Measurements from ENCODE around the gene RALGPS1. TPM values are rescaled to one million over a fixed set of nuclear protein-coding genes. Genes with fewer than 3 reads are reported as not detected.
A peak's percentile ranks its signal among the peaks of the same experiment; 100 is the strongest.

RALGPS1 gene
- polyA plus RNA-seq, 1 of the 3 experiments (the other 2 are of a cell fraction): 3.9 TPM

DNA sequence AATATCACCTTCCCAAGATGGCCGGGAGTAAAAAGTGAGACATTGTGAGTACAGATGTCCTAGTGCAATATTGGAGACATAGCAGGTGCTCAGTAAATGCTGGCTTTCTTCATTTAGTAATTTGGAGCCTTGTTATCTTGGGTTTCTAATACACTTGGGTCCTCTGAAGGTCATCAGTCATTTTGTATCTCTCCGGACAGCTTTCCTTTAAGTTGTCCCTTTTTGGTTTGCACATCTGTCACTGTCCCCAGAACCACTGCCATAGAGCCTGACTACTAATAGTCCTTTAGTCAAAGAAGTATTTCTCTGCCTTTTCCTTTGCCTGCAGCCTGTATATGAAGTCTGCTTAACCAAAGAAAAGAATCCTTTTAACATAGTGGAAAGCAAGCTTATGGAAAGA lies 215.7 kb downstream of the RALGPS1 start:
- Histone ChIP-seq H3K79me2 (ENCODE audit: insufficient read depth) (no peaks in the 10 kb centered on the region), H4K20me1 (ENCODE audit: insufficient read depth) (no peaks in the 10 kb centered on the region), H3K4me3 (ENCODE audit: low read depth in 2 of 2, low read length in 1 of 2) (no peak overlapping the region), H3K4me2 (no peak overlapping the region), H2AFZ (ENCODE audit: low read depth) (no peak overlapping the region), H3F3A (replicated peaks; ENCODE audit: insufficient read depth) (no peaks in the 10 kb centered on the region), H3K27ac (ENCODE audit: low read depth in 2 of 2, low read length in 1 of 2) (peak overlapping the region in 1 of 2 experiments; percentile 82; a peak in 1 of 4 replicates), H3K4me1 (ENCODE audit: control insufficient read depth in 1 of 2, insufficient read depth in 2 of 2, low read depth in 1 of 2, low read length in 1 of 2) (peaks cover 14 to 46% of the 10 kb centered on the region in 2 experiments; a peak in 3 of 4 replicates), H3K27me3 (ENCODE audit: insufficient read depth) (no peaks in the 10 kb centered on the region), H3K9ac (no peak overlapping the region), H3K9me2 (no peaks in the 10 kb centered on the region), H3K9me3 (no peaks in the 10 kb centered on the region), H3K36me3 (replicated peaks in 1 of 2; ENCODE audit: control insufficient read depth in 1 of 2, insufficient read depth in 2 of 2, low read length in 1 of 2) (no peaks in the 10 kb centered on the region)
- TF ChIP-seq, protein P1, sequence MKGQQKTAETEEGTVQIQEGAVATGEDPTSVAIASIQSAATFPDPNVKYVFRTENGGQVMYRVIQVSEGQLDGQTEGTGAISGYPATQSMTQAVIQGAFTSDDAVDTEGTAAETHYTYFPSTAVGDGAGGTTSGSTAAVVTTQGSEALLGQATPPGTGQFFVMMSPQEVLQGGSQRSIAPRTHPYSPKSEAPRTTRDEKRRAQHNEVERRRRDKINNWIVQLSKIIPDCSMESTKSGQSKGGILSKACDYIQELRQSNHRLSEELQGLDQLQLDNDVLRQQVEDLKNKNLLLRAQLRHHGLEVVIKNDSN (IDR thresholded peaks at IDR 0.05; ENCODE audit: borderline replicate concordance, low read depth): no peak
- TF ChIP-seq GABPA (IDR thresholded peaks at IDR 0.05; ENCODE audit: low read depth) (no peak), RFX5 (IDR thresholded peaks at IDR 0.05; ENCODE audit: low read length) (no peak), FOXM1 (IDR thresholded peaks at IDR 0.05; ENCODE audit: low read depth) (no peak), TEAD4 (IDR thresholded peaks at IDR 0.05; ENCODE audit: borderline replicate concordance, insufficient read depth) (no peak)
- TF ChIP-seq, protein P2, sequence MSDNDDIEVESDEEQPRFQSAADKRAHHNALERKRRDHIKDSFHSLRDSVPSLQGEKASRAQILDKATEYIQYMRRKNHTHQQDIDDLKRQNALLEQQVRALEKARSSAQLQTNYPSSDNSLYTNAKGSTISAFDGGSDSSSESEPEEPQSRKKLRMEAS (IDR thresholded peaks at IDR 0.05; ENCODE audit: low read depth): no peak
- CTCF ChIA-PET: interaction anchor here (0.7 to 2.2 kb wide), 8 partner anchors 9 to 190 kb away, joined by 3 to 10 read pairs (median 3); partner anchors contain the start of gene ANGPTL2
- DNase-seq: no peak
- WGBS (ENCODE audit: low lambda C conversion rate): 94% methylated on average over 2 of the region's 2 CpGs
- POLR2A ChIA-PET: no interaction called here

DNA sequence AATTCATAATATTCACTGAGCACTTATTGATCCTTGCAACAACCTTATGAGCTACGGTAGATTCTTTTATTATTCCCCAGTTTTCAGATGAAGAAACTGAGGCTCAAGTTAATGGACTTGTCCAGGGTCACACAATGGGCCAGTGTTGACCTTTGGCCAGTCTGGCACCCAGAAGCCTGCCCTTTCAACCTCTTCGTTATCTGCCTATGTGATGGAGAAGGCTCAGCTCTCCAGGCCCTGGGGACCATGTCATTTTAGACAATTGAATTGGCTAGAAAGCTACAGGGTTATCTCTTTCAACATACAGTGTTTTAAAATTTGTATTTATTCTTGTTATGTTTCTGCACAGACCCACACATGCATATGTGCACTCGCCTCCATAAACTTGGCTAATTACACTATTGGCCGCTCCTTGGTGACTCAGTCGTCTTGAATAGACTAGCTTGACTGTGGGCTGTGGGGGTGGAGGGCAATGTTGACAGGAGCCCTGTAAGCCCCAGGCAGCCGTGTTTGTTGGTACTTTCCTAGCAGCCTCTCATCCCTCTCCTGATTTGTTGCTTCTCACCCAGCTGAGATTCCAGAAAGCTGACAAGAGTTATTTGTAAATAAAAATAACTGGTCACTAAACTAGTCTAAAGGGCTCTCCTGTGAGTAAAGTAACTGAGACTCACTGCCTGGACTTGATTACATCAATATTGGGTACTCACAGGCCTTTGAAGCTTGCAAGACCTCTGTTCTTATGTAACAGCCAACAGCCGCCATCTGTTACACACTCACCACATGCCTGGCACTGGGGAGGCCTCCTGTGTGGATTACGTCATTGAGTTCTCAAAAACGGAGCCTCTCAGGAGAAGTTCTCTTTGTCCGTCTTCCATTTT lies 216.3 kb downstream of the RALGPS1 start:
- CTCF ChIA-PET: interaction anchor here (0.6 to 2.2 kb wide), 10 partner anchors 9 to 190 kb away, joined by 3 to 10 read pairs (median 3); partner anchors contain the start of gene ANGPTL2
- Histone ChIP-seq H2AFZ (ENCODE audit: low read depth) (no peak overlapping the region), H3K79me2 (ENCODE audit: insufficient read depth) (no peaks in the 10 kb centered on the region), H3K36me3 (replicated peaks in 1 of 2; ENCODE audit: control insufficient read depth in 1 of 2, insufficient read depth in 2 of 2, low read length in 1 of 2) (no peaks in the 10 kb centered on the region), H3K27ac (ENCODE audit: low read depth in 2 of 2, low read length in 1 of 2) (peak overlapping the region in 1 of 2 experiments; percentile 58; a peak in 3 of 4 replicates), H3K9ac (no peak overlapping the region), H3K4me3 (ENCODE audit: low read depth in 2 of 2, low read length in 1 of 2) (no peak overlapping the region), H3F3A (replicated peaks; ENCODE audit: insufficient read depth) (no peaks in the 10 kb centered on the region), H4K20me1 (ENCODE audit: insufficient read depth) (no peaks in the 10 kb centered on the region), H3K4me1 (ENCODE audit: control insufficient read depth in 1 of 2, insufficient read depth in 2 of 2, low read depth in 1 of 2, low read length in 1 of 2) (peaks cover 14 to 46% of the 10 kb centered on the region in 2 experiments; a peak in 3 of 4 replicates), H3K9me3 (no peaks in the 10 kb centered on the region), H3K4me2 (no peak overlapping the region; the same call in 1 of the 2 replicates), H3K9me2 (no peaks in the 10 kb centered on the region), H3K27me3 (ENCODE audit: insufficient read depth) (no peaks in the 10 kb centered on the region)
- TF ChIP-seq ELF1 (IDR thresholded peaks at IDR 0.05) (no peak), MXI1 (IDR thresholded peaks at IDR 0.05; ENCODE audit: low read depth, low read length) (peak; percentile 42), JUND (IDR thresholded peaks at IDR 0.05) (no peak; the same call in 1 of the 2 replicates), CHD2 (IDR thresholded peaks at IDR 0.05; ENCODE audit: low read length, partially characterized antibody) (peak; percentile 22), RCOR1 (IDR thresholded peaks at IDR 0.05; ENCODE audit: low read length) (peak; percentile 36; the same call in 1 of the 2 replicates), TAF1 (IDR thresholded peaks at IDR 0.05; ENCODE audit: borderline replicate concordance, low read depth, low read length) (no peak), TCF12 (IDR thresholded peaks at IDR 0.05) (peak; percentile 69), EP300 (IDR thresholded peaks at IDR 0.05; ENCODE audit: borderline replicate concordance in 1 of 2, low read depth in 1 of 2, low read length in 1 of 2) (peak in 1 of 2 experiments; percentile 62; a peak in 1 of 4 replicates), SIN3A (IDR thresholded peaks at IDR 0.05; ENCODE audit: borderline replicate concordance, low read depth, low read length) (no peak), NRF1 (IDR thresholded peaks at IDR 0.05; ENCODE audit: low read depth, low read length) (no peak), YY1 (IDR thresholded peaks at IDR 0.05; ENCODE audit: low read depth) (no peak)
- TF ChIP-seq, protein P3, sequence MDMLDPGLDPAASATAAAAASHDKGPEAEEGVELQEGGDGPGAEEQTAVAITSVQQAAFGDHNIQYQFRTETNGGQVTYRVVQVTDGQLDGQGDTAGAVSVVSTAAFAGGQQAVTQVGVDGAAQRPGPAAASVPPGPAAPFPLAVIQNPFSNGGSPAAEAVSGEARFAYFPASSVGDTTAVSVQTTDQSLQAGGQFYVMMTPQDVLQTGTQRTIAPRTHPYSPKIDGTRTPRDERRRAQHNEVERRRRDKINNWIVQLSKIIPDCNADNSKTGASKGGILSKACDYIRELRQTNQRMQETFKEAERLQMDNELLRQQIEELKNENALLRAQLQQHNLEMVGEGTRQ (IDR thresholded peaks at IDR 0.05; ENCODE audit: borderline replicate concordance, low read depth, low read length): no peak
- 83% methylated on average over 10 of the region's 10 CpGs for WGBS (ENCODE audit: low lambda C conversion rate)
- peak; percentile 71 for DNase-seq
- POLR2A ChIA-PET: interaction anchor here (1.2 kb wide), 1 partner anchor 109 kb away, joined by 3 read pairs; no protein-coding TSS in a partner anchor
